Left forelimb (tissue), 1 donor: ENCODE data around the gene DUSP23.

Experiments used
- DNase-seq: peaks from one replicate; pipeline ENCODE4 v3.0.0-alpha.2; 2018; ENCODE audit warnings: low spot score

Gene DUSP23

DNA sequence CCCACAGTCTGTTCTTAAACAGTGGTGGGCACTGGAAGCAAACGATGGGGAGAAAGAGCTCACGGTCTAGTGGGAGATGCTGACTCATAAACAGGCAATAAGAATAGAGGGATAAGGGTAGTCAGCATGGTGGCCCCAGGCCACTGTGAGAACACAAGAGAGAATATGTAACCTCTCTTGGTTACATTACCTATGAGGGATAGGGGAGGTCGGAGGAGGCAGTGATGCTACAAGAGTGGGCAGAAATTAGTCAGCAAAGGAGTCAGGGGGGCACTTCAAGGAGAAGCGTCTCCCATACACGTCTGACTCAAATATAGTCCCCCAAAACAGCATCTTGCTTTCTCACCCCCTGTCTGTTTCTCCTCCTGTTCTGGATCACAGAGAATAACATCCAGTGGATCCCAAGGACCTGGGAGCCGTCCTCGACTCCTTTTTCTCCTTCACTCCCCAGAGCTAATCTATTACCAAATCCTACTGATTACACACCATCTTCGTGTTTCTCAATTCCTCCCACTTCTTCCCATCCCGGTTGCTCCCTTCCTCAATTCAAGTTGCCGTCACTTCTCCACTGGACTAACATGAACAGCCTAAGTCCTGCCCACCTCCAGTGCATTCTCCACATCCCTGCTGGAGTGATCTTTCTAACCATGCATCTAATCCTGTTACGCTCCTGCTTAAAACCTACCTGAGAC, 48.0 kb downstream of the DUSP23 start:
- no peak for DNase-seq

DNA sequence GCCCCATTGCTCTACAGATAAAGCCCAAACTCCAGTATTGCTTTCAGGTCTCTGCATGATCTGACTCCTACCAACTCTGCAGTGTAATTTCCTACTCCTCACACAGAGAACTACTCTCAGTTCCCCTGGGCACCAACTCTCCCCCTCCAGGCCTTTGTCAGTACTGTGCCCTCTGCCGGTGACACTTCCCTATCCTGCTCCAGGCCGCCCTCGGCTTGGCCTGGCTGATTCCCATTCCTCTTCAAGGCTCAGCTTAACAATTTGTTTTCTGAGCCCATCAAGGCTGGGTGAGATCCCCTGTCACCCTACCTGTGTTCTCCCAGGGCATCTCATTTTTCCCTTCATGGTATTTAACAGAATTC, 48.5 kb downstream of the DUSP23 start:
- no peak for DNase-seq

DNA sequence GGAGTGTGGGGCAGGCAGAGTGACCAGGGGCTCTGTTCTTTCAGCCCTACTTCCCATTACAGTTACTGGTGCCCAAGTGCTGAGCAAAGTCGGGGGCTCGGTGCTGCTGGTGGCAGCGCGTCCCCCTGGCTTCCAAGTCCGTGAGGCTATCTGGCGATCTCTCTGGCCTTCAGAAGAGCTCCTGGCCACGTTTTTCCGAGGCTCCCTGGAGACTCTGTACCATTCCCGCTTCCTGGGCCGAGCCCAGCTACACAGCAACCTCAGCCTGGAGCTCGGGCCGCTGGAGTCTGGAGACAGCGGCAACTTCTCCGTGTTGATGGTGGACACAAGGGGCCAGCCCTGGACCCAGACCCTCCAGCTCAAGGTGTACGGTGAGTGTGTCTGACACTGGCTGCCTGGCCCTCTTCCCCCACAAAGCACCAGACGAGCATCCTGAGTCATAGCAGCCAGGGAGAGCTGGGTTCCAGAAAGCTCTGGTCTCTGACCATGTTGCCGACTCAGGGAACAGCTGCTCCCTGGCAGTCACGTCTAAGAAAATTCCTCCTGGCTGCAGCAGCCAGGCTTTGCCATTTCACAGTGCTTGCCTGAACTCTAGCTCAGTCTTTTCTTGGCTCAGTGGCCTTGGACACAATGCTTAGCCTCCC, 49.2 kb downstream of the DUSP23 start:
- no peak for DNase-seq

- DNase-seq: no peak
These were observed 50.0 kb downstream of the DUSP23 start for GRCh38 chr1:159830722-159831121.

- no peak for DNase-seq
These were observed 50.8 kb downstream of the DUSP23 start for GRCh38 chr1:159831412-159832141.
